ENCODE results near the gene SRGAP2B.
"Not testable (repeated sequence)": the region's sequence is repeated elsewhere in the genome, so short reads cannot be mapped to it uniquely, and the experiment has no call there.

Gene SRGAP2B

DNA sequence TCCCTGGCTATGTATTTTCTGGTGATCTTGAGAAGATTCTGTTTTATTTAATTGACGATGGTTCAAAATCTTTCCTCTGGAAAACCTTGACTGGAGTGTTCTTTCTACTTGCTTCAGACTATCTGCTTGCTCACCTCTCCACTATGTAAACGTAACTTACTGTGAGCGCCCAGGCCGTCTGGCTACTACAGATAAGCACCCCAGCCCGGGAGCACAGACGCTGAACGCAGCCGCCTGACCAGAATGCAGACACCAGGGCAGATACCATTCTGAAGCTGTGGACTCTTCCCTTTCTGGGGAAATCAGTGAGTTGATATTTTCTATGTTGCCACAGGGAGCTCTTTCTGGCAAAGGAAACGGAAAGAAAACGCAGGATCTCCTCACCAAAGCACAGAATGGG, 28.6 kb downstream of the SRGAP2B start:
- not testable (repeated sequence) for H3K4me1 ChIP-seq (ENCODE audit: control insufficient read depth, insufficient read depth, low read length, poor library complexity, severe bottlenecking); H3K4me3 ChIP-seq (ENCODE audit: insufficient read depth, low read depth, low read length, poor library complexity, severe bottlenecking); DNase-seq; H3K9me3 ChIP-seq (ENCODE audit: control insufficient read depth, low read length); H3K36me3 ChIP-seq (ENCODE audit: control insufficient read depth, insufficient read depth, low read length); H3K27me3 ChIP-seq (replicated peaks; ENCODE audit: control insufficient read depth, insufficient read depth, low read length, poor library complexity, severe bottlenecking); H3K27ac ChIP-seq (ENCODE audit: insufficient read depth, low read length, poor library complexity, severe bottlenecking)

- not testable (repeated sequence) for H3K27ac ChIP-seq (ENCODE audit: insufficient read depth, low read length, poor library complexity, severe bottlenecking); H3K4me3 ChIP-seq (ENCODE audit: insufficient read depth, low read depth, low read length, poor library complexity, severe bottlenecking); H3K27me3 ChIP-seq (replicated peaks; ENCODE audit: control insufficient read depth, insufficient read depth, low read length, poor library complexity, severe bottlenecking); H3K9me3 ChIP-seq (ENCODE audit: control insufficient read depth, low read length); H3K36me3 ChIP-seq (ENCODE audit: control insufficient read depth, insufficient read depth, low read length); DNase-seq; H3K4me1 ChIP-seq (ENCODE audit: control insufficient read depth, insufficient read depth, low read length, poor library complexity, severe bottlenecking)
These were observed 29.8 kb downstream of the SRGAP2B start for GRCh38 chr1:145065194-145065826.

DNA sequence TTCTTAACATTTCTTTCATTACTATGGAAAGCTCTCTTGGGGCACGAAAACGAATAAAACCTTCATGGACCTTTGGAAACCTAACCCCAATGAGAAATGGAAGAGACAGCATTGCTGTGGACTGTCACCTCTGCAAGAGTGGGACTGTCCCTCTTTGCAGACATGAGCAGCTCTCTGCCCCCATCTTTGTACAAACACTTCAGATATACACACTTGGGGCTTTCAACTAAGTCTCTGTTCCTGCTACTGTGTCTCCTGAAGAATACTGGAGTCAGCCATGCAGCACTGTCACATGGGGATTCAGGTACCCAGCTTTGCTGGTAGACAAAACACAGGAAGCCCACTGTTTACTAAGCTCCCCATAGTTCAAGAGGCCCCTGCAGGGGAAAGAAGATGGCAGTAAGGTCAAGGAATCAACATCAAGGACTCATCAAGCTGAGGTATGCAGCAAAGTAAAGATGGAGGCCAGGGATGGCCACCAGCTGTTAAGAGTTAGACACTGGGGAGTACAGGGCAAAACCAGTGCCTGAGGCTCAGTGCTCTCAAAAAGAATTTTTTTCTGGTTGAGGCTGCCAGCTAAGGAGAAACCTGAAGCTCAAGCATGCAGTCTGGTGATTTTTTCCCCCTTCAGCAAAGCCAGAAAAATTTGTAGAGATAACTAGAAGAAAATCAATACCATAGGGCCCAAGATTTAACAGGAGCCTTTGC, 31.0 kb downstream of the SRGAP2B start:
- not testable (repeated sequence) for DNase-seq; H3K4me1 ChIP-seq (ENCODE audit: control insufficient read depth, insufficient read depth, low read length, poor library complexity, severe bottlenecking); H3K9me3 ChIP-seq (ENCODE audit: control insufficient read depth, low read length); H3K27ac ChIP-seq (ENCODE audit: insufficient read depth, low read length, poor library complexity, severe bottlenecking); H3K36me3 ChIP-seq (ENCODE audit: control insufficient read depth, insufficient read depth, low read length); H3K4me3 ChIP-seq (ENCODE audit: insufficient read depth, low read depth, low read length, poor library complexity, severe bottlenecking); H3K27me3 ChIP-seq (replicated peaks; ENCODE audit: control insufficient read depth, insufficient read depth, low read length, poor library complexity, severe bottlenecking)

GRCh38 chr1:145063285-145063684, 31.8 kb downstream of the SRGAP2B start:
- not testable (repeated sequence) for H3K9me3 ChIP-seq (ENCODE audit: control insufficient read depth, low read length); H3K4me3 ChIP-seq (ENCODE audit: insufficient read depth, low read depth, low read length, poor library complexity, severe bottlenecking); H3K27ac ChIP-seq (ENCODE audit: insufficient read depth, low read length, poor library complexity, severe bottlenecking); H3K27me3 ChIP-seq (replicated peaks; ENCODE audit: control insufficient read depth, insufficient read depth, low read length, poor library complexity, severe bottlenecking); H3K4me1 ChIP-seq (ENCODE audit: control insufficient read depth, insufficient read depth, low read length, poor library complexity, severe bottlenecking); DNase-seq; H3K36me3 ChIP-seq (ENCODE audit: control insufficient read depth, insufficient read depth, low read length)

DNA sequence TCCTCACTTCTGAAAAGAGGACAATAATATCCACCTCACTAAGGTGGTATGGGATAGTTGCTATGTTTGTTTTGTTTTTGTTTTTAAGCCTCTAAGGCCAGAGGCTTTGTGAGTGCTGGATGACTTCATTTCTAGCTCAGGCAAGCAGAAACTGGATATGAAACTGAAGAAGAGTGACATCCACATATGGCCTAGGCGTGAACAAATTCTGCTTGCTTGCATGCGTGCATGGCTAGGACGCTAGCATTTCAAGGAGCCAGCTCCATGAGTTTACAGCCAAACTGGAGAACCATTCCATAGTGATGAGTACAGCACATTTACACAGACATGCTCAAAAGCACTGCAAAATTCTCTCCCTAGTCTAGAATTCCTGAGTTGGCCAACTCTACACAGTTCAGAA, 36.9 kb downstream of the SRGAP2B start:
- H3K4me1 ChIP-seq (ENCODE audit: control insufficient read depth, insufficient read depth, low read length, poor library complexity, severe bottlenecking); H3K27me3 ChIP-seq (replicated peaks; ENCODE audit: control insufficient read depth, insufficient read depth, low read length, poor library complexity, severe bottlenecking); DNase-seq; H3K4me3 ChIP-seq (ENCODE audit: insufficient read depth, low read depth, low read length, poor library complexity, severe bottlenecking); H3K9me3 ChIP-seq (ENCODE audit: control insufficient read depth, low read length); H3K36me3 ChIP-seq (ENCODE audit: control insufficient read depth, insufficient read depth, low read length); H3K27ac ChIP-seq (ENCODE audit: insufficient read depth, low read length, poor library complexity, severe bottlenecking): not testable (repeated sequence)

DNA sequence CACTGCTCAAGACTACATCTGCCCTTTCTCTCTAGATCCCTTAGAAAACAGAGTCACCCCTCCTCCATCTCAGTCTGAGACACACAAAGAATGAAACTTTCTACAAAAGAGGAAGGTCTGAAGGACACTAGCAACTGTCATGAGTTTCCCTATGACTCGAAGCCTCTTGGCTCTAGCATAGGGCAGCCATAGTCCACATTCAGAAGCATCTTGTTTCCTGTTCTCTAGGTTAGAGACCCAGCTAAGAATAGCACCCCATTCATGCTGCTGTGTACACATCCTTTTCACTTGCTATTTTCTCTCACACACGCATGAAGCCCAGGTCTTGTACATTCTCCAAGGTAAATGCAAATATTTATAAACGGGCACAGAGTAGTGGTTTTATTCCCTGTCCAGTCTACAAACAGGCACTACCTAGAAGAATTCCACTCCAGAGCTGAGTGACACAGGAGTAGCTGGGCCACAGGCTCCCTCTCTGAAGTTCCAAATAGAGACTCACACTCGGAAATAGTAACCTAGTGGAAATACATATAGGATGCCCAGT, 39.8 kb downstream of the SRGAP2B start:
- not testable (repeated sequence) for H3K27ac ChIP-seq (ENCODE audit: insufficient read depth, low read length, poor library complexity, severe bottlenecking); H3K4me3 ChIP-seq (ENCODE audit: insufficient read depth, low read depth, low read length, poor library complexity, severe bottlenecking); H3K9me3 ChIP-seq (ENCODE audit: control insufficient read depth, low read length); H3K27me3 ChIP-seq (replicated peaks; ENCODE audit: control insufficient read depth, insufficient read depth, low read length, poor library complexity, severe bottlenecking); H3K36me3 ChIP-seq (ENCODE audit: control insufficient read depth, insufficient read depth, low read length); DNase-seq; H3K4me1 ChIP-seq (ENCODE audit: control insufficient read depth, insufficient read depth, low read length, poor library complexity, severe bottlenecking)

DNA sequence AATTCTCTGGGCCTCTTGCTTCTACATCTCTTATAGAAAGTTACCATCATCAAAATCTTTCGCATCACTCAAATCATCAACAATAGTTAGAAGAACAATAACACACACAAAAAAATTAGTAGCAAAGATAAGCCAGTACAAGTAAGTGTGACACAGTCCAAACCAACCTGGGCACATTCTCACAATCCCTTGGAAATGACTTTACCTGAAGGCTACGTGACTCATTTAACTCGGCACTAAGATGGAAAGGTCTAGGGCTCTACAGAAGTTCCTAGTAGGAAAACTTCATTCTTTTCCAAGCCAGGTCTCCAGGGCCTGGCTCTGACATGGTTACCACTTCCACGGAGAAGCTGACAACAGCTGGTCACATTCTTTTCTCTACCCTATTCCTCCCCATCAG, 41.7 kb downstream of the SRGAP2B start:
- DNase-seq; H3K9me3 ChIP-seq (ENCODE audit: control insufficient read depth, low read length); H3K27ac ChIP-seq (ENCODE audit: insufficient read depth, low read length, poor library complexity, severe bottlenecking); H3K27me3 ChIP-seq (replicated peaks; ENCODE audit: control insufficient read depth, insufficient read depth, low read length, poor library complexity, severe bottlenecking); H3K4me3 ChIP-seq (ENCODE audit: insufficient read depth, low read depth, low read length, poor library complexity, severe bottlenecking); H3K36me3 ChIP-seq (ENCODE audit: control insufficient read depth, insufficient read depth, low read length); H3K4me1 ChIP-seq (ENCODE audit: control insufficient read depth, insufficient read depth, low read length, poor library complexity, severe bottlenecking): not testable (repeated sequence)

GRCh38 chr1:145052019-145052776, 42.9 kb downstream of the SRGAP2B start:
- not testable (repeated sequence) for H3K4me1 ChIP-seq (ENCODE audit: control insufficient read depth, insufficient read depth, low read length, poor library complexity, severe bottlenecking)

DNA sequence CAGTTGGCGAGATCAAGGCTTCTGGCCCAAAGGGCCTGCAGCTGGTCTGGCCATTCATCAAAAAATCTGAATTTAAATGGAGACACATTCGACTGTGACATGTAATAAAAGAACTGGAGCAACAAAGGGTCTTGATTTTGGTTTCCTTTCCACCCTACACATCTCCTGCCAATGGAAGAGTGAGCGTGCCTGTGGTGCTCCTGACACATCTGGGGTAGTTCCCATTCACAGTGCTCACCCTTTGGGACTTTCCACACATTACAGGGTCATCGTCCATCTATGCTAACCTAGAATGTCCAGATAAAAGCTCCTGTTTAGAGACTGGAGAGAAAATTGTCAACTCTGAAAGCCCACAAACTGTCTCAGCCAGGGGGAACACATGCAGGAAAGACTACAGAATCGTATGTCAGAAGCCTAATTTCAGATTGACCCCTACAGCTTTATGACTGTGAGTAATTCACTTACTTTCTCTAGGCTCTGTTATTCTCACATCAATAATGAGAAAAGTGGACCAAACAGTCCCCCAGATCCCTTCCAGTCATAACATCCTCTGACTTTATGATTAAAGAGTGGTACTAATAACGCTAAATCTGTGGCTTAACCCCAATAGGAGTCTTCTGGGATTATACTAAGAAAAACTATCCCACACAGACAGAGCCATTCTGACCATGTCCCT, 46.8 kb downstream of the SRGAP2B start:
- H3K27me3 ChIP-seq (replicated peaks; ENCODE audit: control insufficient read depth, insufficient read depth, low read length, poor library complexity, severe bottlenecking); DNase-seq: not testable (repeated sequence)

More at GRCh38 chr1:145052019-145052776, 42.9 kb downstream of the SRGAP2B start:
- not testable (repeated sequence) for H3K9me3 ChIP-seq (ENCODE audit: control insufficient read depth, low read length); DNase-seq; H3K27me3 ChIP-seq (replicated peaks; ENCODE audit: control insufficient read depth, insufficient read depth, low read length, poor library complexity, severe bottlenecking); H3K27ac ChIP-seq (ENCODE audit: insufficient read depth, low read length, poor library complexity, severe bottlenecking); H3K36me3 ChIP-seq (ENCODE audit: control insufficient read depth, insufficient read depth, low read length); H3K4me3 ChIP-seq (ENCODE audit: insufficient read depth, low read depth, low read length, poor library complexity, severe bottlenecking)

More for the DNA sequence above, 46.8 kb downstream of the SRGAP2B start:
- not testable (repeated sequence) for H3K27ac ChIP-seq (ENCODE audit: insufficient read depth, low read length, poor library complexity, severe bottlenecking); H3K4me1 ChIP-seq (ENCODE audit: control insufficient read depth, insufficient read depth, low read length, poor library complexity, severe bottlenecking); H3K4me3 ChIP-seq (ENCODE audit: insufficient read depth, low read depth, low read length, poor library complexity, severe bottlenecking); H3K36me3 ChIP-seq (ENCODE audit: control insufficient read depth, insufficient read depth, low read length); H3K9me3 ChIP-seq (ENCODE audit: control insufficient read depth, low read length)
